ENCODE data around the gene KRTAP5-8.
A peak's percentile ranks its signal among the peaks of the same experiment; 100 is the strongest.
"Not testable (repeated sequence)": the region's sequence is repeated elsewhere in the genome, so short reads cannot be mapped to it uniquely, and the experiment has no call there.

Gene KRTAP5-8

GRCh38 chr11:71527576-71528210 lies 10.1 kb upstream of the KRTAP5-8 start:
- Histone ChIP-seq H3K4me1 (ENCODE audit: control extremely low read depth in 1 of 4, control insufficient read depth in 4 of 4, insufficient read depth in 4 of 4, low read length in 3 of 4) (peaks cover 0 to 3% (median under 1%) of the 10 kb centered on the region in 4 experiments), H3K27ac (ENCODE audit: insufficient read depth in 1 of 2, low read depth in 1 of 2, low read length in 2 of 2, poor library complexity in 1 of 2, severe bottlenecking in 2 of 2) (no peak overlapping the region), H3K4me3 (ENCODE audit: control insufficient read depth in 1 of 7, extremely low read depth in 1 of 7, insufficient read depth in 4 of 7, low read depth in 2 of 7, low read length in 6 of 7) (no peak overlapping the region), H3K27me3 (replicated peaks in 2 of 5; ENCODE audit: control insufficient read depth in 4 of 5, insufficient read depth in 5 of 5, low read length in 4 of 5) (peaks cover 0 to 1% (median 0%) of the 10 kb centered on the region in 5 experiments), H3K9me3 (ENCODE audit: control extremely low read depth in 1 of 5, control insufficient read depth in 4 of 5, insufficient read depth in 2 of 5, low read depth in 1 of 5, low read length in 4 of 5) (no peaks in the 10 kb centered on the region), H3K36me3 (ENCODE audit: control insufficient read depth in 4 of 4, insufficient read depth in 4 of 4, low read length in 3 of 4) (no peaks in the 10 kb centered on the region)
- DNase-seq: no peak
- ChIA-PET CTCF (interaction anchor here (1.6 kb wide), 1 partner anchor 22 kb away, joined by 3 read pairs; no protein-coding TSS in a partner anchor), POLR2A (no interaction called here)
- 98% methylated on average over 6 of the region's 6 CpGs for WGBS (ENCODE audit: insufficient coverage)

GRCh38 chr11:71530602-71531001 lies 7.2 kb upstream of the KRTAP5-8 start:
- Histone ChIP-seq H3K4me1 (ENCODE audit: control extremely low read depth in 1 of 4, control insufficient read depth in 4 of 4, insufficient read depth in 4 of 4, low read length in 3 of 4) (peaks cover 0 to 7% (median 2%) of the 10 kb centered on the region in 4 experiments), H3K4me3 (ENCODE audit: control insufficient read depth in 1 of 7, extremely low read depth in 1 of 7, insufficient read depth in 4 of 7, low read depth in 2 of 7, low read length in 6 of 7) (no peak overlapping the region), H3K9me3 (ENCODE audit: control extremely low read depth in 1 of 5, control insufficient read depth in 4 of 5, insufficient read depth in 2 of 5, low read depth in 1 of 5, low read length in 4 of 5) (no peaks in the 10 kb centered on the region), H3K27me3 (replicated peaks in 2 of 5; ENCODE audit: control insufficient read depth in 4 of 5, insufficient read depth in 5 of 5, low read length in 4 of 5) (peaks cover 0 to 1% (median 0%) of the 10 kb centered on the region in 5 experiments), H3K27ac (ENCODE audit: insufficient read depth in 1 of 2, low read depth in 1 of 2, low read length in 2 of 2, poor library complexity in 1 of 2, severe bottlenecking in 2 of 2) (no peak overlapping the region), H3K36me3 (ENCODE audit: control insufficient read depth in 4 of 4, insufficient read depth in 4 of 4, low read length in 3 of 4) (no peaks in the 10 kb centered on the region)
- CTCF ChIA-PET: no interaction called here
- POLR2A ChIA-PET: no interaction called here
- DNase-seq: peak in 1 of 3 donors; percentile 47
- WGBS (ENCODE audit: insufficient coverage): 93% methylated on average over 4 of the region's 11 CpGs

GRCh38 chr11:71532036-71532610 lies 5.7 kb upstream of the KRTAP5-8 start:
- Histone ChIP-seq H3K4me1 (ENCODE audit: control extremely low read depth in 1 of 4, control insufficient read depth in 4 of 4, insufficient read depth in 4 of 4, low read length in 3 of 4) (peaks cover 0 to 7% (median 2%) of the 10 kb centered on the region in 4 experiments), H3K4me3 (ENCODE audit: control insufficient read depth in 1 of 7, extremely low read depth in 1 of 7, insufficient read depth in 4 of 7, low read depth in 2 of 7, low read length in 6 of 7) (no peak overlapping the region), H3K27me3 (replicated peaks in 2 of 5; ENCODE audit: control insufficient read depth in 4 of 5, insufficient read depth in 5 of 5, low read length in 4 of 5) (peaks cover 0 to 1% (median 0%) of the 10 kb centered on the region in 5 experiments), H3K36me3 (ENCODE audit: control insufficient read depth in 4 of 4, insufficient read depth in 4 of 4, low read length in 3 of 4) (no peaks in the 10 kb centered on the region), H3K9me3 (ENCODE audit: control extremely low read depth in 1 of 5, control insufficient read depth in 4 of 5, insufficient read depth in 2 of 5, low read depth in 1 of 5, low read length in 4 of 5) (no peaks in the 10 kb centered on the region), H3K27ac (ENCODE audit: insufficient read depth in 1 of 2, low read depth in 1 of 2, low read length in 2 of 2, poor library complexity in 1 of 2, severe bottlenecking in 2 of 2) (no peak overlapping the region)
- 84% methylated on average over 10 of the region's 10 CpGs for WGBS (ENCODE audit: insufficient coverage)
- no peak for DNase-seq
- CTCF ChIA-PET: interaction anchor here (0.8 kb wide), 1 partner anchor 31 kb away, joined by 3 read pairs; no protein-coding TSS in a partner anchor
- POLR2A ChIA-PET: no interaction called here

GRCh38 chr11:71534711-71535608 lies 2.9 kb upstream of the KRTAP5-8 start:
- H3K27ac ChIP-seq (ENCODE audit: insufficient read depth in 1 of 2, low read depth in 1 of 2, low read length in 2 of 2, poor library complexity in 1 of 2, severe bottlenecking in 2 of 2); H3K4me3 ChIP-seq (ENCODE audit: control insufficient read depth in 1 of 7, extremely low read depth in 1 of 7, insufficient read depth in 4 of 7, low read depth in 2 of 7, low read length in 6 of 7); H3K4me1 ChIP-seq (ENCODE audit: control extremely low read depth in 1 of 4, control insufficient read depth in 4 of 4, insufficient read depth in 4 of 4, low read length in 3 of 4); H3K27me3 ChIP-seq (replicated peaks in 2 of 5; ENCODE audit: control insufficient read depth in 4 of 5, insufficient read depth in 5 of 5, low read length in 4 of 5); CTCF ChIA-PET; H3K36me3 ChIP-seq (ENCODE audit: control insufficient read depth in 4 of 4, insufficient read depth in 4 of 4, low read length in 3 of 4); H3K9me3 ChIP-seq (ENCODE audit: control extremely low read depth in 1 of 5, control insufficient read depth in 4 of 5, insufficient read depth in 2 of 5, low read depth in 1 of 5, low read length in 4 of 5); POLR2A ChIA-PET: not testable (repeated sequence)
- DNase-seq: peak; percentile 41 to 78 (median 43)
- WGBS (ENCODE audit: insufficient coverage): 54% methylated on average over 13 of the region's 17 CpGs

GRCh38 chr11:71535825-71536224 lies 2.0 kb upstream of the KRTAP5-8 start:
- no peaks in the 10 kb centered on the region for H3K27me3 ChIP-seq (replicated peaks in 2 of 5; ENCODE audit: control insufficient read depth in 4 of 5, insufficient read depth in 5 of 5, low read length in 4 of 5)
- no peak for DNase-seq
- H3K36me3 ChIP-seq (ENCODE audit: control insufficient read depth in 4 of 4, insufficient read depth in 4 of 4, low read length in 3 of 4): no peaks in the 10 kb centered on the region
- CTCF ChIA-PET: no interaction called here
- H3K4me1 ChIP-seq (ENCODE audit: control extremely low read depth in 1 of 4, control insufficient read depth in 4 of 4, insufficient read depth in 4 of 4, low read length in 3 of 4): peaks cover 0 to 7% (median 2%) of the 10 kb centered on the region in 4 experiments
- H3K4me3 ChIP-seq (ENCODE audit: control insufficient read depth in 1 of 7, extremely low read depth in 1 of 7, insufficient read depth in 4 of 7, low read depth in 2 of 7, low read length in 6 of 7): no peak overlapping the region
- POLR2A ChIA-PET: no interaction called here
- WGBS (ENCODE audit: insufficient coverage): 83% methylated on average over 4 of the region's 9 CpGs
- peaks cover 0 to 5% (median 0%) of the 10 kb centered on the region in 5 experiments for H3K9me3 ChIP-seq (ENCODE audit: control extremely low read depth in 1 of 5, control insufficient read depth in 4 of 5, insufficient read depth in 2 of 5, low read depth in 1 of 5, low read length in 4 of 5)
- H3K27ac ChIP-seq (ENCODE audit: insufficient read depth in 1 of 2, low read depth in 1 of 2, low read length in 2 of 2, poor library complexity in 1 of 2, severe bottlenecking in 2 of 2): no peak overlapping the region

- Histone ChIP-seq H3K27me3 (replicated peaks in 2 of 5; ENCODE audit: control insufficient read depth in 4 of 5, insufficient read depth in 5 of 5, low read length in 4 of 5) (no peaks in the 10 kb centered on the region), H3K36me3 (ENCODE audit: control insufficient read depth in 4 of 4, insufficient read depth in 4 of 4, low read length in 3 of 4) (no peaks in the 10 kb centered on the region), H3K27ac (ENCODE audit: insufficient read depth in 1 of 2, low read depth in 1 of 2, low read length in 2 of 2, poor library complexity in 1 of 2, severe bottlenecking in 2 of 2) (no peak overlapping the region), H3K9me3 (ENCODE audit: control extremely low read depth in 1 of 5, control insufficient read depth in 4 of 5, insufficient read depth in 2 of 5, low read depth in 1 of 5, low read length in 4 of 5) (peaks cover 0 to 7% (median 0%) of the 10 kb centered on the region in 5 experiments), H3K4me3 (ENCODE audit: control insufficient read depth in 1 of 7, extremely low read depth in 1 of 7, insufficient read depth in 4 of 7, low read depth in 2 of 7, low read length in 6 of 7) (no peak overlapping the region), H3K4me1 (ENCODE audit: control extremely low read depth in 1 of 4, control insufficient read depth in 4 of 4, insufficient read depth in 4 of 4, low read length in 3 of 4) (peaks cover 0 to 11% (median 5%) of the 10 kb centered on the region in 4 experiments)
- 100% methylated on average over 4 of the region's 9 CpGs for WGBS (ENCODE audit: insufficient coverage)
- ChIA-PET CTCF (no interaction called here), POLR2A (no interaction called here)
- no peak for DNase-seq
These were observed 288 bp upstream of the KRTAP5-8 start for GRCh38 chr11:71537537-71537936.

- Histone ChIP-seq H3K27me3 (replicated peaks in 2 of 5; ENCODE audit: control insufficient read depth in 4 of 5, insufficient read depth in 5 of 5, low read length in 4 of 5) (no peaks in the 10 kb centered on the region), H3K9me3 (ENCODE audit: control extremely low read depth in 1 of 5, control insufficient read depth in 4 of 5, insufficient read depth in 2 of 5, low read depth in 1 of 5, low read length in 4 of 5) (peaks cover 0 to 7% (median 0%) of the 10 kb centered on the region in 5 experiments), H3K4me3 (ENCODE audit: control insufficient read depth in 1 of 7, extremely low read depth in 1 of 7, insufficient read depth in 4 of 7, low read depth in 2 of 7, low read length in 6 of 7) (no peak overlapping the region), H3K36me3 (ENCODE audit: control insufficient read depth in 4 of 4, insufficient read depth in 4 of 4, low read length in 3 of 4) (no peaks in the 10 kb centered on the region), H3K27ac (ENCODE audit: insufficient read depth in 1 of 2, low read depth in 1 of 2, low read length in 2 of 2, poor library complexity in 1 of 2, severe bottlenecking in 2 of 2) (no peak overlapping the region), H3K4me1 (ENCODE audit: control extremely low read depth in 1 of 4, control insufficient read depth in 4 of 4, insufficient read depth in 4 of 4, low read length in 3 of 4) (peaks cover 0 to 21% (median 13%) of the 10 kb centered on the region in 4 experiments)
- ChIA-PET POLR2A (no interaction called here), CTCF (no interaction called here)
- DNase-seq: no peak
- WGBS (ENCODE audit: insufficient coverage): 94% methylated on average over 4 of the region's 4 CpGs
These were observed 803 bp downstream of the KRTAP5-8 start for GRCh38 chr11:71538666-71538990.

All from common myeloid progenitor, CD34-positive (primary cell).